Lung (tissue), 12 donors: ENCODE results near the gene KIF18A. TPM values are rescaled to one million over a fixed set of nuclear protein-coding genes. Genes with fewer than 3 reads are reported as not detected.

Source experiments
- ATAC-seq: fragments of 200-7000 bp; cut with Tn5 transposase; one replicate; pipeline ENCODE4 v1.9.1; 2020; ENCODE audit warnings: moderate number of reproducible peaks; ENCODE audit not compliant: insufficient read depth, low FRiP score
- DNase-seq, 3 donors: peaks; one replicate each; pipeline ENCODE4 v3.0.0-alpha.2; 2013 to 2017
- H3K27ac ChIP-seq, 2 donors: one replicate each; pipeline ENCODE4 v1.5.1; 2013; ENCODE audit warnings: mild to moderate bottlenecking in 2 of 2, moderate library complexity in 2 of 2, control low read depth in 1 of 2, inconsistent platforms in 1 of 2, low read depth in 1 of 2, low read length in 1 of 2
- H3K27me3 ChIP-seq, 3 donors: one replicate each; pipeline ENCODE4 v1.5.1; 2013; ENCODE audit warnings: low read length in 2 of 3; ENCODE audit not compliant: control insufficient read depth in 3 of 3, insufficient read depth in 3 of 3
- H3K36me3 ChIP-seq, 4 donors: one replicate each; pipeline ENCODE4 v1.5.1; 2013; ENCODE audit warnings: low read length in 4 of 4, mild to moderate bottlenecking in 1 of 4, moderate library complexity in 1 of 4; ENCODE audit not compliant: control insufficient read depth in 4 of 4, insufficient read depth in 4 of 4
- H3K4me1 ChIP-seq, 5 donors: one replicate each; pipeline ENCODE4 v1.5.1; 2013; ENCODE audit warnings: low read length in 5 of 5, mild to moderate bottlenecking in 2 of 5, moderate library complexity in 1 of 5; ENCODE audit not compliant: control insufficient read depth in 5 of 5, insufficient read depth in 5 of 5
- H3K4me3 ChIP-seq: one replicate; pipeline ENCODE4 v1.5.1; 2013; ENCODE audit warnings: mild to moderate bottlenecking, control low read depth, moderate library complexity
- H3K9ac ChIP-seq, 2 donors: one replicate each; pipeline ENCODE4 v1.5.1; 2013; ENCODE audit warnings: low read length in 2 of 2, control low read depth in 1 of 2; ENCODE audit not compliant: insufficient read depth in 1 of 2
- H3K9me3 ChIP-seq, 4 donors: one replicate each; pipeline ENCODE4 v1.5.1; 2013; ENCODE audit warnings: low read length in 3 of 4, mild to moderate bottlenecking in 1 of 4, moderate library complexity in 1 of 4; ENCODE audit not compliant: control insufficient read depth in 4 of 4, insufficient read depth in 3 of 4
- CTCF ChIP-seq: IDR thresholded peaks from 2 replicates; pipeline ENCODE4 v1.5.1; 2012; ENCODE audit warnings: mild to moderate bottlenecking; ENCODE audit errors: control extremely low read depth, extremely low read depth
- WGBS, 2 donors: extraction: QIAGEN DNeasy Blood & Tissue Kit; methylation state at CpG; one replicate each; pipeline ENCODE4 v1.1.7; 2013; 5-methylcytosine and 5-hydroxymethylcytosine counted together
- polyA plus RNA-seq, 2 donors: library from polyadenylated mRNA; stranded (reverse); fragments of 200-250 nt; gene quantifications; one replicate each; pipeline ENCODE4 v1.2.1, GENCODE V29; 2013
- total RNA-seq, 2 donors: library from RNA; depleted of rRNA in 1 of 2; stranded (reverse); fragments of >200 nt in 1 of 2; gene quantifications; one replicate each; pipeline ENCODE4 v1.2.1, GENCODE V29; 2014 to 2021
- donor health status: control.
- donor health status: control.
- donor health status: Bipolar disorder and iron deficiency.
- donor health status: healthy.
- donor health status: DM: yes; HTN: yes; CAD: no.

Gene KIF18A
- total and polyA plus RNA-seq, 4 donors = 0.78 to 7.5 (median 1.3) TPM

- DNase-seq (peak in 2 of 3 donors; percentile 68 to 79), ATAC-seq (no peak)
- H3K9ac ChIP-seq = no peak overlapping the region
- H3K9me3 ChIP-seq = peaks cover 0 to 3% (median under 1%) of the 10 kb centered on the region in 4 donors
- no peak overlapping the region for H3K4me3 ChIP-seq
- WGBS, 2 donors = 77 to 83% methylated on average over 2 of the region's 2 CpGs
- no peak overlapping the region for H3K27ac ChIP-seq
- no peaks in the 10 kb centered on the region for H3K27me3 ChIP-seq
- H3K4me1 ChIP-seq = peaks cover 0 to 12% (median 0%) of the 10 kb centered on the region in 5 donors
- TF ChIP-seq CTCF = no peak
- H3K36me3 ChIP-seq = no peaks in the 10 kb centered on the region
Measured at GRCh38 chr11:27996066-27996465, 111.9 kb downstream of the KIF18A start.

- TF ChIP-seq CTCF = no peak
- Histone ChIP-seq H3K4me1 (peaks cover 0 to 12% (median 0%) of the 10 kb centered on the region in 5 donors), H3K4me3 (no peak overlapping the region), H3K36me3 (no peaks in the 10 kb centered on the region), H3K9ac (no peak overlapping the region), H3K27me3 (no peaks in the 10 kb centered on the region), H3K27ac (no peak overlapping the region), H3K9me3 (peaks cover 0 to 2% (median 0%) of the 10 kb centered on the region in 4 donors)
- 81 to 83% methylated on average over 3 of the region's 3 CpGs for WGBS, 2 donors
- ATAC-seq (no peak), DNase-seq (peak in 2 of 3 donors; percentile 36 to 42)
Measured at GRCh38 chr11:27995083-27995482, 112.9 kb downstream of the KIF18A start.

DNA sequence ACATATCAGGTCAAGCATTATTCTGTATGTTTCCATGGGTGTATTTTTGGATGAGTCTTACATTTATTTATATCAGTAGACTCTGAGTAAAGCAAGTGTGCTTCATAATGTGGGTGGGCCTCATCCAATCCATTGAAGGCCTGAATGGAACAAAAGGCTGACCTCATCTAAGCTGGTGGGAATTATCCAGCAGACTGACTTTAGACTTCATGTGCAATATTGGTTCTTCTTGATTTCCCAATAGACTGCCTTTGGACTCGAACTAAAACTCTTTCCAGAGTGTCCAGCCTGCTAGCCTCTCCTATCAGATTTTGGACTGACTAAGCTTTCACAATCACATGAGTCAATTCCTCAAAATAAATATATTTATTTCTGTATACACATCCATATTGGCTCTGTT, 116.2 kb downstream of the KIF18A start:
- Histone ChIP-seq H3K4me1 (peaks cover 0 to 12% (median 0%) of the 10 kb centered on the region in 5 donors), H3K27ac (no peak overlapping the region), H3K36me3 (no peaks in the 10 kb centered on the region), H3K9ac (no peak overlapping the region), H3K27me3 (no peaks in the 10 kb centered on the region), H3K9me3 (no peaks in the 10 kb centered on the region), H3K4me3 (no peak overlapping the region)
- WGBS, 2 donors = 77 to 100% methylated on average over 1 of the region's 1 CpG
- no peak for ATAC-seq
- DNase-seq = peak in 1 of 3 donors; percentile 1
- TF ChIP-seq CTCF = no peak

DNA sequence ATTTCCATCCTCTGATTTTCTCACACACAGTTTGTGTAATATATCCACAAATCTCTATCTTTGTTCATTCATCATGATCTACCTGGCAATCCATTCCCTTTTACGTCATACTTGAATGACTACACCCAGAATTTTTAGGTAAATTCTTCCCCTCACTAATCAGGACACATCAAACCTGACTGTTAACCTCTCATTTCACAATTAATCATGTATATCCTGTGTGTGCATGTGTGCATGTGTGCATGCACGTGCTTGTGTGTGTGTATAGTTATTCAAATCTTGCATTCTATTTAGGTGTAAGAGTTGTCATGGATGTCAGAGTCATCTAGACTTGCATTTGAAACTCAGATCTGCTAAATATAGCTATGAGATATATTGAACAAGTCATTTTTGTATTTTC, 130.4 kb downstream of the KIF18A start:
- no peak overlapping the region for H3K4me3 ChIP-seq
- no peak overlapping the region for H3K27ac ChIP-seq
- no peak for DNase-seq
- no peaks in the 10 kb centered on the region for H3K36me3 ChIP-seq
- no peak for ATAC-seq
- TF ChIP-seq CTCF = no peak
- no peaks in the 10 kb centered on the region for H3K4me1 ChIP-seq
- 81 to 90% methylated on average over 2 of the region's 2 CpGs for WGBS, 2 donors
- peaks cover 0 to 1% (median 0%) of the 10 kb centered on the region in 4 donors for H3K9me3 ChIP-seq
- no peak overlapping the region for H3K9ac ChIP-seq
- H3K27me3 ChIP-seq = no peaks in the 10 kb centered on the region
